ENCODE measurements around the gene AARS2. TPM values are rescaled to one million over a fixed set of nuclear protein-coding genes. Genes with fewer than 3 reads are reported as not detected.

Gene AARS2
- total RNA-seq, 1 donor from 2014 or later = 28.8 TPM

- Mint-ChIP-seq H3K27me3 (peaks cover 37% of the 10 kb centered on the region), H3K4me3 (ENCODE audit: low read depth) (no peak overlapping the region), H3K9me3 (ENCODE audit: low read depth) (no peaks in the 10 kb centered on the region), H3K36me3 (ENCODE audit: insufficient read depth) (no peaks in the 10 kb centered on the region), H3K27ac (no peak overlapping the region), H3K4me1 (ENCODE audit: low read depth) (peaks cover 1% of the 10 kb centered on the region)
- DNase-seq (ENCODE audit: low spot score, unreplicated experiment) = no peak
- no peak for TF ChIP-seq CTCF (IDR thresholded peaks at IDR 0.05; ENCODE audit: unreplicated experiment)
These were observed 28.9 kb upstream of the AARS2 start for GRCh38 chr6:44342052-44342451.

GRCh38 chr6:44341095-44341890, 28.1 kb upstream of the AARS2 start:
- no peak for TF ChIP-seq CTCF (IDR thresholded peaks at IDR 0.05; ENCODE audit: unreplicated experiment)
- H3K4me3 Mint-ChIP-seq (ENCODE audit: low read depth) = no peak overlapping the region
- H3K27ac Mint-ChIP-seq = no peak overlapping the region
- no peak for DNase-seq (ENCODE audit: low spot score, unreplicated experiment)
- H3K4me1 Mint-ChIP-seq (ENCODE audit: low read depth) = peaks cover 1% of the 10 kb centered on the region
- no peaks in the 10 kb centered on the region for H3K9me3 Mint-ChIP-seq (ENCODE audit: low read depth)
- no peaks in the 10 kb centered on the region for H3K36me3 Mint-ChIP-seq (ENCODE audit: insufficient read depth)
- peaks cover 45% of the 10 kb centered on the region for H3K27me3 Mint-ChIP-seq

- no peak for TF ChIP-seq CTCF (IDR thresholded peaks at IDR 0.05; ENCODE audit: unreplicated experiment)
- DNase-seq (ENCODE audit: low spot score, unreplicated experiment) = no peak
- no peaks in the 10 kb centered on the region for H3K36me3 Mint-ChIP-seq (ENCODE audit: insufficient read depth)
- H3K9me3 Mint-ChIP-seq (ENCODE audit: low read depth) = no peaks in the 10 kb centered on the region
- H3K4me3 Mint-ChIP-seq (ENCODE audit: low read depth) = no peak overlapping the region
- H3K27me3 Mint-ChIP-seq = peaks cover 47% of the 10 kb centered on the region
- H3K27ac Mint-ChIP-seq = no peak overlapping the region
- peaks cover 1% of the 10 kb centered on the region for H3K4me1 Mint-ChIP-seq (ENCODE audit: low read depth)
These were observed 26.8 kb upstream of the AARS2 start for GRCh38 chr6:44339763-44340625.

GRCh38 chr6:44339301-44339700, 26.2 kb upstream of the AARS2 start:
- H3K36me3 Mint-ChIP-seq (ENCODE audit: insufficient read depth) = no peaks in the 10 kb centered on the region
- no peak for TF ChIP-seq CTCF (IDR thresholded peaks at IDR 0.05; ENCODE audit: unreplicated experiment)
- H3K27ac Mint-ChIP-seq = no peak overlapping the region
- H3K4me3 Mint-ChIP-seq (ENCODE audit: low read depth) = no peak overlapping the region
- H3K27me3 Mint-ChIP-seq = peaks cover 41% of the 10 kb centered on the region
- H3K4me1 Mint-ChIP-seq (ENCODE audit: low read depth) = peaks cover 1% of the 10 kb centered on the region
- no peaks in the 10 kb centered on the region for H3K9me3 Mint-ChIP-seq (ENCODE audit: low read depth)
- no peak for DNase-seq (ENCODE audit: low spot score, unreplicated experiment)
